Activated CD4-positive, alpha-beta memory T cell treated with anti-CD3 and anti-CD28 coated beads for 36 hours (primary cell): ENCODE results near the gene MAP1B. TPM values are rescaled to one million over a fixed set of nuclear protein-coding genes. Genes with fewer than 3 reads are reported as not detected.
A peak's percentile ranks its signal among the peaks of the same experiment; 100 is the strongest.

ENCODE experiments used
- CTCF ChIA-PET: fragments of 350-600 bp; sonication (Branson Sonifier 250); formaldehyde crosslinking; loops from one replicate; lab custom pipeline; 2021; ENCODE audit warnings: antibody characterized with exemption, inconsistent platforms; lab: Charles Lee
- POLR2A ChIA-PET: fragments of 350-600 bp; sonication (Branson Sonifier 250); formaldehyde crosslinking; loops from one replicate; lab custom pipeline; 2021; ENCODE audit warnings: antibody characterized with exemption; lab: Charles Lee
- DNase-seq: peaks from one replicate; pipeline ENCODE4 v3.0.0-alpha.2; 2020
- H3K27ac Mint-ChIP-seq: one replicate; pipeline ENCODE4 v1.8.0; 2021; ENCODE audit warnings: mixed read lengths
- H3K27me3 Mint-ChIP-seq: one replicate; pipeline ENCODE4 v1.8.0; 2021; ENCODE audit warnings: mixed read lengths
- H3K36me3 Mint-ChIP-seq: one replicate; pipeline ENCODE4 v1.8.0; 2021; ENCODE audit warnings: mixed read lengths
- H3K4me1 Mint-ChIP-seq: one replicate; pipeline ENCODE4 v1.8.0; 2021; ENCODE audit warnings: low read depth, mixed read lengths
- H3K4me3 Mint-ChIP-seq: one replicate; pipeline ENCODE4 v1.8.0; 2021; ENCODE audit warnings: mild to moderate bottlenecking, mixed read lengths
- H3K9me3 Mint-ChIP-seq: one replicate; pipeline ENCODE4 v1.8.0; 2021; ENCODE audit warnings: mixed read lengths
- intact Hi-C: fragments of 100-400 bp; cut with micrococcal nuclease; formaldehyde crosslinking; loops from one replicate; pipeline ENCODE4 v1.15.1; 2023
- total RNA-seq, 2 experiments: library from RNA; stranded (reverse); gene quantifications; one replicate each; pipeline ENCODE4 v1.2.3, GENCODE V29; 2021

MAP1B gene
- total RNA-seq = under 1 TPM; 0.51 to 0.78 TPM

DNA sequence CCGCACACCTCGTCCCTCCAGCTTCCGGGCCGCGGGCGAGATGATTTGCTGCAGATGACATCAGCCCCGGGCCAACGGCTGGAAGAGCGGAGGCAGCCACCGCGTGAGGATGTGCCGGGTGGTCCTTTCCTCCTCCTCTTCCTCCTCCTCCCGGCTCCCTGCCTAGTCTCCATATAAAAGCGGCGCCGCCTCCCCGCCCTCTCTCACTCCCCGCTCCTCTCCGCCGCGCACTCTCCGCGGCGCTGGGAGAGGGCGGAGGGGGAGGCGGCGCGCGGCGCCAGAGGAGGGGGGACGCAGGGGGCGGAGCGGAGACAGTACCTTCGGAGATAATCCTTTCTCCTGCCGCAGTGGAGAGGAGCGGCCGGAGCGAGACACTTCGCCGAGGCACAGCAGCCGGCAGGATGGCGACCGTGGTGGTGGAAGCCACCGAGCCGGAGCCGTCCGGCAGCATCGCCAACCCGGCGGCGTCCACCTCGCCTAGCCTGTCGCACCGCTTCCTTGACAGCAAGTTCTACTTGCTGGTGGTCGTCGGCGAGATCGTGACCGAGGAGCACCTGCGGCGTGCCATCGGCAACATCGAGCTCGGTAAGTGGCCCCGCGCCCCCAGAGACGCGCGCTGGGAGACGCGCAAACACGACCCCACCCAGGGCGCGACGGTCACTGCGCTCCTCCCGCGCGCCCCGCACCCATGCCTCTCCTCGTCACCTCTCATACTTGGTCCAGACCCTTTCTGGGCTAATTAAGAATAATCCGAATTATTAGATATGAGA, at the start of gene MAP1B:
Gene MAP1B, plus strand, starts transcription at position 345 of the 770 bp plus-strand sequence. Its CDS starts 57 bp downstream, at position 402.
- H3K36me3 Mint-ChIP-seq = no peaks in the 10 kb centered on the region
- H3K4me1 Mint-ChIP-seq = peaks cover 8% of the 10 kb centered on the region
- H3K4me3 Mint-ChIP-seq = peak within 1 kb of the TSS; percentile 37
- POLR2A ChIA-PET = no interaction called here
- intact Hi-C loops = no loop called here
- CTCF ChIA-PET = no interaction called here
- H3K9me3 Mint-ChIP-seq = no peaks in the 10 kb centered on the region
- H3K27ac Mint-ChIP-seq = no peak within 1 kb of the TSS
- DNase-seq = no peak
- peaks cover 51% of the 10 kb centered on the region for H3K27me3 Mint-ChIP-seq

- Mint-ChIP-seq H3K4me1 (no peaks in the 10 kb centered on the region), H3K27ac (no peak overlapping the region), H3K27me3 (peaks cover 3% of the 10 kb centered on the region), H3K4me3 (no peak overlapping the region), H3K9me3 (no peaks in the 10 kb centered on the region), H3K36me3 (no peaks in the 10 kb centered on the region)
- CTCF ChIA-PET = no interaction called here
- POLR2A ChIA-PET = no interaction called here
- DNase-seq = no peak
- intact Hi-C loops = no loop called here
Observed at GRCh38 chr5:72057816-72058215, 49.5 kb upstream of the MAP1B start.

DNA sequence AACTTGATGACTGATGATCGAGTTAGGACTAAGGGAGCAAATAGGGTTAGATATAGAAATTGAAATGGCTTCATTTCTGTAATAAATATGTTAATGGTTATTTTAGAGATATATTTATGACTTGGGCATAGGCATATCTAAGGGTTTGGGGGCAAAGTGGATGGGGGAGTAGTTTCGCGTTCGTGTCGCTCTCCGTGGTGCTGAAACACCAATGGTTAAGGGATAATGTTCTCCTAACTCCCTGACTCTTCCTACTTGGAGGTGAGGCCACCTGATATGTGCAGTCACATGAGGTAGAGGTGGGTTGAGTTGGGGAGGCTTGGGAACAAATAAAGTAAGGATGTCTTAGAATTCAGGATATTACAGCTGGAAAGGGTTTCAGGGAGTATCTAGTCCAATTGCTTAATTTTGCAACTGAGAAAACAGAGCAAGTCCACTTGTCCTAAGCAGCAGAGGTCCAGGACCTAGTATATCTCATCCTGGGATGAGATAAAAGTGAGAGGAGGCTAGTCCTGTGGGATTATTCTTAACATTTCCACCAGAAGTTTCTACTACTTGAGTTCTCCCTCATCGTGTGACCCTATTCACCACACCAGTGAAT, 44.0 kb upstream of the MAP1B start:
- Mint-ChIP-seq H3K36me3 (no peaks in the 10 kb centered on the region), H3K27me3 (peaks cover 15% of the 10 kb centered on the region), H3K4me3 (no peak overlapping the region), H3K27ac (no peak overlapping the region), H3K9me3 (no peaks in the 10 kb centered on the region), H3K4me1 (no peaks in the 10 kb centered on the region)
- ChIA-PET CTCF (no interaction called here), POLR2A (no interaction called here)
- intact Hi-C loops = no loop called here
- no peak for DNase-seq

GRCh38 chr5:72064801-72065570, 42.3 kb upstream of the MAP1B start:
- ChIA-PET CTCF (no interaction called here), POLR2A (no interaction called here)
- H3K4me1 Mint-ChIP-seq = no peaks in the 10 kb centered on the region
- peaks cover 13% of the 10 kb centered on the region for H3K27me3 Mint-ChIP-seq
- H3K4me3 Mint-ChIP-seq = no peak overlapping the region
- H3K9me3 Mint-ChIP-seq = no peaks in the 10 kb centered on the region
- no peak for DNase-seq
- H3K27ac Mint-ChIP-seq = no peak overlapping the region
- H3K36me3 Mint-ChIP-seq = no peaks in the 10 kb centered on the region
- intact Hi-C loops = no loop called here

DNA sequence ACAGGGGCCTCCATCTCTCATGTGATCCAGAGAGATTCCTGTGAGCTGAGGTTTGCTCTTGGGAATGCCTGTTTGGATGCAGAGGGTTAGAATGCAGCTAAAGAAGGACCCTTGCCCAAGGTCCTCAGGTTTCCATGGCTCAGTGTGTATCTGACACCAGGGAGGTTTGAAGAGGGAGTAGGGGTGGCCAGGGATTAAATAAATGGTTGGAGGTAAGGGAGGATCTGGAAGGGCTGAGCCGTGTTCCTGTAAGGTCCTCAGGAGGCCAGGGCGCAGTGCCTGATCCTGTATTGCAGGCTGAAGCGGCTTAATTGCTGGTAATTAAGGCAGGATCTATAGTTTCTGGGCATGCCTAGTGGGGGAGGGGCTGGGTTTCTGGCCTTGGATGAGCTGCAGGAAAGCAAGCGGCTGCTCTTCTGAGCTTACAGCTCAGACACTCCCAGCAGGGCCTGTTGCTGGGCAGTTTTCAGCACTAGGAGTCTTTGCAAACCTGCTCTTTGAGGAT, 41.5 kb upstream of the MAP1B start:
- H3K27me3 Mint-ChIP-seq = peaks cover 13% of the 10 kb centered on the region
- intact Hi-C loops = no loop called here
- H3K27ac Mint-ChIP-seq = no peak overlapping the region
- no peak for DNase-seq
- no peaks in the 10 kb centered on the region for H3K9me3 Mint-ChIP-seq
- H3K4me3 Mint-ChIP-seq = no peak overlapping the region
- POLR2A ChIA-PET = no interaction called here
- CTCF ChIA-PET = no interaction called here
- H3K36me3 Mint-ChIP-seq = no peaks in the 10 kb centered on the region
- no peaks in the 10 kb centered on the region for H3K4me1 Mint-ChIP-seq

- POLR2A ChIA-PET = no interaction called here
- CTCF ChIA-PET = interaction anchor here (0.8 kb wide), 1 partner anchor 178 kb away, joined by 4 read pairs; no protein-coding TSS in a partner anchor
- Mint-ChIP-seq H3K36me3 (no peaks in the 10 kb centered on the region), H3K27me3 (peaks cover 13% of the 10 kb centered on the region), H3K9me3 (no peaks in the 10 kb centered on the region), H3K4me3 (no peak overlapping the region), H3K27ac (no peak overlapping the region), H3K4me1 (no peaks in the 10 kb centered on the region)
- intact Hi-C loops = no loop called here
- no peak for DNase-seq
Observed at GRCh38 chr5:72066705-72067107, 40.6 kb upstream of the MAP1B start.

DNA sequence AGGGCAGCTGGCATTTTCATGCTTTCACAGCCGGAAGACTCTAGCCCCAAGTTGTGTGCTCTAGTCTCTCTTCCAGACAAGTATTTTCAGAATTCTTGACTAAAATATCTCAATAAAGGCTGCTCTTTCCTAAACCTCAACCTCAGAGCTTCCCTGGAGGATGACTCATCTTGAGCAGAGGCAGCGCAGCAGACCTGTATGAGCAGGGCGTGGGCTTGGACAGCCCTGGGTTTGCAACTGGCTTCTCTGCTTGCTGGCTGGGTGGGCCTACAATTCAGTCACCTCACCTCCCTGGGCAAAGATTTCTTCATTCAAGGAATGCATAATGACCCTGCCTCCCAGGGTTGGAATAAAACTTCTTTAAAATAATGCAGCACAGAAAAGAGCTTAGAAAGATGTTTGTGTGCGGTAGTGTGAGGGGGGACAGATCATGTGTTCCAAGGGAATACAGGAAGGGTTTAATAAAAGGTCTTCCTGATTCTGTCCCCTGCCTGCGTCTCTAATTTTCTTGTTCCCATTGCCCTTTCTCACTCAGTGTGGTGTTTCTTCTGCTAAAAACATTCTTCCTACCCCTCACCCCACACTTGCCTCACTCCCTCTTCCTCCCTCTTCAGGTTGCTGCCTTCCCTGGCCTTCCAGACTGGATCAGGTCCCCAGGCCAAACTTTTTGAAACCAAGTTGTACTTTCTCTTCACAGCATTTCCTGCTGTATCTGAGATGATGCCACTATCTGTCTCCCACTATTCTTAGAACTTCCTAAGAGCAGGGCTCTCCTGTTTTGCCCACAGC, 39.4 kb upstream of the MAP1B start:
- H3K4me3 Mint-ChIP-seq = no peak overlapping the region
- H3K36me3 Mint-ChIP-seq = no peaks in the 10 kb centered on the region
- no peak for DNase-seq
- CTCF ChIA-PET = no interaction called here
- H3K4me1 Mint-ChIP-seq = no peaks in the 10 kb centered on the region
- intact Hi-C loops = no loop called here
- H3K9me3 Mint-ChIP-seq = no peaks in the 10 kb centered on the region
- H3K27ac Mint-ChIP-seq = no peak overlapping the region
- POLR2A ChIA-PET = no interaction called here
- H3K27me3 Mint-ChIP-seq = peaks cover 13% of the 10 kb centered on the region

DNA sequence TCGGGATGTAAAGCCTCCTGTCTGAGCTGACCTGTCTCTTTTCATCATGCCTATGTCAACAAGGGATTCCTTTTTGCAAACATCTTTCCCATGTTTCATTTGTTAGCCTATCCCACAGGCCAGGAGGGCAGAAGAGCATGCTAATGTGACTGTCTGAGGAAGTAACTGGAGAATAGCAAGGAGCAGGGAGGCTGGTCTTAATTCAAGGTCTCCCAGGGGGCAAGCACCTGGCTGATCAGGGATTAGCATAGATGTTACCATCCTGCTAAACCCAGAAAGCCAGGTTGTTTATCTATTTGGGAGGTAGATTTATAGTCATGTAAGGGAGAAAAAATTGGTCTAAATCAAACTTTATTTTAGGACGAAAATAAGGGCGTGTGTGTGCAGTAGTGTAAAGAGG, 36.7 kb upstream of the MAP1B start:
- intact Hi-C loops = no loop called here
- Mint-ChIP-seq H3K36me3 (no peaks in the 10 kb centered on the region), H3K27ac (no peak overlapping the region), H3K27me3 (peaks cover 10% of the 10 kb centered on the region), H3K4me3 (no peak overlapping the region), H3K4me1 (no peaks in the 10 kb centered on the region), H3K9me3 (no peaks in the 10 kb centered on the region)
- ChIA-PET CTCF (no interaction called here), POLR2A (no interaction called here)
- DNase-seq = no peak

DNA sequence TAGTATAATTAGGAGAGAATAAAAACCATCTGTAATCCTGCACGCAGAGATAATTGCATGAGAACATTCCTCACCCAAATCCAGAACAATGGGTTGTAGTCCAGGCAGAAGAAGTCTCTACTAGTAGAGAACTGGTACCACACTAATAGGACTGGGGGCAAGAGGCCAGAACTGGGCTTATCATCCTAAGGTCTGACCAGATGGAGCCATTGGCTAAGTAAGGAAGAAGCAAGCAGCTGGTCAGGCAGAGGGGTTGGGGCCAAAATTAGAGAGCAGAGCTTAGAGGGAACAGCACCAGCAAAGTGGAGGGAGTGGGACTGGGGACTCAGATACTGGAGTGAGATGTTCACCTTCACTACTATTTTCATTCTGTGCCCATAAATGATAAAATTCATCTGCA, 35.4 kb upstream of the MAP1B start:
- H3K36me3 Mint-ChIP-seq = no peaks in the 10 kb centered on the region
- CTCF ChIA-PET = no interaction called here
- peaks cover 7% of the 10 kb centered on the region for H3K27me3 Mint-ChIP-seq
- no peaks in the 10 kb centered on the region for H3K4me1 Mint-ChIP-seq
- intact Hi-C loops = no loop called here
- no peak overlapping the region for H3K27ac Mint-ChIP-seq
- H3K9me3 Mint-ChIP-seq = no peaks in the 10 kb centered on the region
- POLR2A ChIA-PET = no interaction called here
- no peak for DNase-seq
- H3K4me3 Mint-ChIP-seq = no peak overlapping the region

DNA sequence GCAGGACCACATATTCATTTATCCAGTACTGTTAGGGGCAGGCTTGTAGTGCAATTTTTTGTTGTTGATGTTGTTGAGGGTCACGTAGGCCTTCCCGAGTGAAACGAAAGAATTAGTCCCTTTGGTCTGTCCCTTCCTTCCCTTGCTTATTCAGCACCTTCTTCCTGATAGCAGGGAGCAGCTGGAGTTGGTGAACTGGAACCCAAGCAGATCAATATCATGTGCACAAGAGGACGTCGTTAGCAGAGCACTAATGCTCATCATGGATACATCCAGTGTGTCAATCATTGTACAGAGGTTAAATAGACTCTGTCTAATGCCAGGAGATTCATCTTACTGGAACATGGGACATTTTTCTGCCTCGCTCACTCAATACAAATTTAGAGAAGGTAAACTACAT, 33.0 kb upstream of the MAP1B start:
- Mint-ChIP-seq H3K9me3 (no peaks in the 10 kb centered on the region), H3K4me3 (no peak overlapping the region), H3K4me1 (no peaks in the 10 kb centered on the region), H3K36me3 (no peaks in the 10 kb centered on the region), H3K27me3 (peaks cover 11% of the 10 kb centered on the region), H3K27ac (no peak overlapping the region)
- intact Hi-C loops = no loop called here
- CTCF ChIA-PET = no interaction called here
- POLR2A ChIA-PET = no interaction called here
- DNase-seq = no peak

- no peaks in the 10 kb centered on the region for H3K4me1 Mint-ChIP-seq
- peaks cover 17% of the 10 kb centered on the region for H3K27me3 Mint-ChIP-seq
- CTCF ChIA-PET = no interaction called here
- POLR2A ChIA-PET = no interaction called here
- intact Hi-C loops = no loop called here
- H3K9me3 Mint-ChIP-seq = no peaks in the 10 kb centered on the region
- no peak overlapping the region for H3K27ac Mint-ChIP-seq
- no peaks in the 10 kb centered on the region for H3K36me3 Mint-ChIP-seq
- no peak overlapping the region for H3K4me3 Mint-ChIP-seq
- no peak for DNase-seq
Observed at GRCh38 chr5:72075461-72075860, 31.8 kb upstream of the MAP1B start.
